K562 (cell line): ENCODE measurements around the gene SCAMP2.

Source experiments
- CTCF ChIP-seq, 3 experiments: IDR thresholded peaks in 2 of 3; conservative IDR thresholded peaks in 1 of 3; 2 replicates each; pipeline ENCODE4 v1.5.1; 2011 to 2012; ENCODE audit warnings: low read length in 3 of 3, mild to moderate bottlenecking in 3 of 3, control low read depth in 2 of 3, improper control_type of control experiment in 1 of 3, inconsistent platforms in 1 of 3, low read depth in 1 of 3, mixed read lengths in 1 of 3, moderate library complexity in 1 of 3; ENCODE audit not compliant: insufficient read depth in 2 of 3
- EP300 ChIP-seq: IDR thresholded peaks from 2 replicates; pipeline ENCODE4 v1.6.1; 2012; ENCODE audit warnings: low read length, improper control_type of control experiment
- MCM7 ChIP-seq, 2 experiments: fragments of 450-650 bp; IDR thresholded peaks; 2 replicates each; pipeline ENCODE4 v1.6.1; 2016 to 2018
- PHTF2 ChIP-seq: fragments of 250-450 bp; sonication (Bioruptor Pico); IDR thresholded peaks from 2 replicates; pipeline ENCODE4 v1.5.0; 2021; ENCODE audit warnings: mild to moderate bottlenecking
- POLR2AphosphoS5 ChIP-seq: IDR thresholded peaks from 2 replicates; pipeline ENCODE4 v1.6.1; 2011; ENCODE audit warnings: mild to moderate bottlenecking, low read depth, low read length, moderate library complexity; ENCODE audit not compliant: control insufficient read depth, insufficient read depth
- RAD21 ChIP-seq, 2 experiments: fragments of 250-450 bp in 1 of 2; fragments of 450-650 bp in 1 of 2; sonication (Bioruptor Pico) in 1 of 2; formaldehyde crosslinking in 1 of 2; IDR thresholded peaks in 1 of 2; conservative IDR thresholded peaks in 1 of 2; 2 replicates each; pipeline versions ENCODE4 v1.4.0 to v1.8.0; 2020 to 2022; ENCODE audit warnings: mild to moderate bottlenecking in 2 of 2, moderate library complexity in 1 of 2
- RB1 ChIP-seq: fragments of 450-650 bp; IDR thresholded peaks from 2 replicates; pipeline ENCODE4 v1.6.1; 2017; ENCODE audit warnings: low read depth, mild to moderate bottlenecking
- REST ChIP-seq, 2 experiments: fragments of 450-650 bp; formaldehyde crosslinking in 1 of 2; IDR thresholded peaks; 2 replicates each; pipeline versions ENCODE4 v1.4.0 to v1.6.1; 2014 to 2020; ENCODE audit warnings: mild to moderate bottlenecking in 2 of 2, borderline replicate concordance in 1 of 2, low read depth in 1 of 2
- SMAD1 ChIP-seq: fragments of 150-350 bp; IDR thresholded peaks from 2 replicates; pipeline ENCODE4 v1.6.1; 2014; ENCODE audit warnings: low read length, low read depth; ENCODE audit not compliant: partially characterized antibody
- SOX6 ChIP-seq: fragments of 450-650 bp; IDR thresholded peaks from 2 replicates; pipeline ENCODE4 v1.6.1; 2014; ENCODE audit warnings: mild to moderate bottlenecking
- ZNF133 ChIP-seq: fragments of 250-450 bp; sonication (Bioruptor Pico); IDR thresholded peaks from 2 replicates; pipeline ENCODE4 v1.4.0; 2020; ENCODE audit warnings: mild to moderate bottlenecking
- ZNF23 ChIP-seq: fragments of 250-450 bp; sonication (Bioruptor Pico); IDR thresholded peaks from 2 replicates; pipeline ENCODE4 v1.4.0; 2020; ENCODE audit warnings: mild to moderate bottlenecking
- ZNF274 ChIP-seq: IDR thresholded peaks from 2 replicates; pipeline ENCODE4 v1.6.1; 2011; ENCODE audit warnings: low read depth, mild to moderate bottlenecking, low read length, moderate library complexity, borderline replicate concordance
- TF ChIP-seq, protein P1 (sequence below): sonication (generic); formaldehyde crosslinking; IDR thresholded peaks from 2 replicates; pipeline ENCODE4 v1.8.0; 2023; ENCODE audit warnings: mild to moderate bottlenecking, missing genetic modification reagents

GRCh38 chr15:74906067-74906449, 32.9 kb upstream of the SCAMP2 start:
- TF ChIP-seq, protein P1, sequence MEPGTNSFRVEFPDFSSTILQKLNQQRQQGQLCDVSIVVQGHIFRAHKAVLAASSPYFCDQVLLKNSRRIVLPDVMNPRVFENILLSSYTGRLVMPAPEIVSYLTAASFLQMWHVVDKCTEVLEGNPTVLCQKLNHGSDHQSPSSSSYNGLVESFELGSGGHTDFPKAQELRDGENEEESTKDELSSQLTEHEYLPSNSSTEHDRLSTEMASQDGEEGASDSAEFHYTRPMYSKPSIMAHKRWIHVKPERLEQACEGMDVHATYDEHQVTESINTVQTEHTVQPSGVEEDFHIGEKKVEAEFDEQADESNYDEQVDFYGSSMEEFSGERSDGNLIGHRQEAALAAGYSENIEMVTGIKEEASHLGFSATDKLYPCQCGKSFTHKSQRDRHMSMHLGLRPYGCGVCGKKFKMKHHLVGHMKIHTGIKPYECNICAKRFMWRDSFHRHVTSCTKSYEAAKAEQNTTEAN (CRISPR knock-in tag): no peak
- TF ChIP-seq ZNF133 (no peak), ZNF23 (CRISPR knock-in tag) (no peak), SMAD1 (no peak), POLR2AphosphoS5 (no peak), RAD21 (CRISPR knock-in tag; conservative IDR thresholded peaks at IDR 0.05 in 1 of 2, IDR thresholded peaks at IDR 0.05 in 1 of 2) (no peak), CTCF (IDR thresholded peaks at IDR 0.05 in 2 of 3, conservative IDR thresholded peaks at IDR 0.05 in 1 of 3; ENCODE audit: insufficient read depth in 2 of 3, low read depth in 1 of 3, low read length in 3 of 3) (no peak), MCM7 (IDR thresholded peaks at IDR 0.05) (no peak), PHTF2 (CRISPR knock-in tag) (no peak), ZNF274 (no peak), EP300 (no peak), RB1 (no peak), REST (IDR thresholded peaks at IDR 0.05; ENCODE audit: borderline replicate concordance) (no peak), REST (CRISPR knock-in tag; IDR thresholded peaks at IDR 0.05; ENCODE audit: low read depth) (no peak), SOX6 (no peak)
